Measurements from ENCODE around the gene SGIP1.

Gene SGIP1, protein sequence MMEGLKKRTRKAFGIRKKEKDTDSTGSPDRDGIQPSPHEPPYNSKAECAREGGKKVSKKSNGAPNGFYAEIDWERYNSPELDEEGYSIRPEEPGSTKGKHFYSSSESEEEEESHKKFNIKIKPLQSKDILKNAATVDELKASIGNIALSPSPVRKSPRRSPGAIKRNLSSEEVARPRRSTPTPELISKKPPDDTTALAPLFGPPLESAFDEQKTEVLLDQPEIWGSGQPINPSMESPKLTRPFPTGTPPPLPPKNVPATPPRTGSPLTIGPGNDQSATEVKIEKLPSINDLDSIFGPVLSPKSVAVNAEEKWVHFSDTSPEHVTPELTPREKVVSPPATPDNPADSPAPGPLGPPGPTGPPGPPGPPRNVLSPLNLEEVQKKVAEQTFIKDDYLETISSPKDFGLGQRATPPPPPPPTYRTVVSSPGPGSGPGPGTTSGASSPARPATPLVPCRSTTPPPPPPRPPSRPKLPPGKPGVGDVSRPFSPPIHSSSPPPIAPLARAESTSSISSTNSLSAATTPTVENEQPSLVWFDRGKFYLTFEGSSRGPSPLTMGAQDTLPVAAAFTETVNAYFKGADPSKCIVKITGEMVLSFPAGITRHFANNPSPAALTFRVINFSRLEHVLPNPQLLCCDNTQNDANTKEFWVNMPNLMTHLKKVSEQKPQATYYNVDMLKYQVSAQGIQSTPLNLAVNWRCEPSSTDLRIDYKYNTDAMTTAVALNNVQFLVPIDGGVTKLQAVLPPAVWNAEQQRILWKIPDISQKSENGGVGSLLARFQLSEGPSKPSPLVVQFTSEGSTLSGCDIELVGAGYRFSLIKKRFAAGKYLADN

GRCh38 chr1:66533804-66534740 lies at the start of gene SGIP1:
SGIP1 (plus strand) TSS chr1:66534153; CDS start chr1:66534359, 206 bp downstream.
- peak within 1 kb of the TSS; percentile 53 for H3K4me3 ChIP-seq (ENCODE audit: low read depth, low read length)
- peak; percentile 21 for DNase-seq (ENCODE audit: low read depth)
- no peak for TF ChIP-seq CTCF (IDR thresholded peaks at IDR 0.05; ENCODE audit: insufficient read depth, low read depth, low read length, missing control alignments)

- H3K4me3 ChIP-seq (ENCODE audit: low read depth, low read length) = no peak overlapping the region
- TF ChIP-seq CTCF (IDR thresholded peaks at IDR 0.05; ENCODE audit: insufficient read depth, low read depth, low read length, missing control alignments) = no peak
These were observed 44.8 kb upstream of the SGIP1 start for GRCh38 chr1:66489151-66489550.

GRCh38 chr1:66489972-66490601 lies 43.9 kb upstream of the SGIP1 start:
- no peak for DNase-seq (ENCODE audit: low read depth)
- TF ChIP-seq CTCF (IDR thresholded peaks at IDR 0.05; ENCODE audit: insufficient read depth, low read depth, low read length, missing control alignments) = no peak
- H3K4me3 ChIP-seq (ENCODE audit: low read depth, low read length) = no peak overlapping the region

More at GRCh38 chr1:66489151-66489550, 44.8 kb upstream of the SGIP1 start:
- DNase-seq (ENCODE audit: low read depth) = no peak

DNA sequence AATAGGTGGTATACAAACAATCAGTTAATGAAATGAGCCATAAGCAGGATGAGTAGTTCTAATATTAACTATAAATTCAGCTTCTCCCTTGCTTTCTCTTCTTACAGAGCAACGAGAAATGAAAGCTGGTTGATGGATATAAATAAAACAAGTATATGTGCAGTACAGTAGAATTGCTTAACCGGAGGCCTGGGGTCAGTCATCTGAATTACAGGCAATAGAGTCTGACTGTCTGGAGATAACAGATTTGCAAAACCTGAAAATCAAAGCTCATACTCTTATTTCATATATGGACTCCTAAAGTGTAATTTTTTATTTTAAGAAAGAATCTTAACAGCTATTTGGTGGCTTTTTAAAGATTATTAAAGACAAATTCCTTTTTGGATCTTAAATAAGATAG lies 43.1 kb upstream of the SGIP1 start:
- TF ChIP-seq CTCF (IDR thresholded peaks at IDR 0.05; ENCODE audit: insufficient read depth, low read depth, low read length, missing control alignments) = no peak
- H3K4me3 ChIP-seq (ENCODE audit: low read depth, low read length) = no peak overlapping the region
- DNase-seq (ENCODE audit: low read depth) = peak; percentile 61

DNA sequence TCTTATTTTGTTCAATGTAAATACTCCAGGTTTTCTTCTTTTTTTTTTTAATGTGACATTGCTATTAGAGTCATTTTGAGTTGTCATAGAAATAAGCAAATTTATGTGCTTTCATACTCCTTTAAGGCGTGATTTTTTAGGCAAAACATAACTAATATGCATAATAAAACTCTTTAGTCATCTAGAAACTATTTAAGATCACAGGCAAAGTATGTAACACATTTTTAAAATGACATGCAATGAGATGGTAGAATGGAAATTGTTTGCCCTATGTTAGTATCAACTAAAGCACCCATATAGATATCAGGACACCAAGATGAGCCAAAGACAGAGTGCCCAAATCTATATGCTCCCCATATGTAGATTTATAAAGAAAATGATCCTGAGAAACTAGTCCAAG lies 41.5 kb upstream of the SGIP1 start:
- H3K4me3 ChIP-seq (ENCODE audit: low read depth, low read length) = no peak overlapping the region
- DNase-seq (ENCODE audit: low read depth) = no peak
- TF ChIP-seq CTCF (IDR thresholded peaks at IDR 0.05; ENCODE audit: insufficient read depth, low read depth, low read length, missing control alignments) = no peak

DNA sequence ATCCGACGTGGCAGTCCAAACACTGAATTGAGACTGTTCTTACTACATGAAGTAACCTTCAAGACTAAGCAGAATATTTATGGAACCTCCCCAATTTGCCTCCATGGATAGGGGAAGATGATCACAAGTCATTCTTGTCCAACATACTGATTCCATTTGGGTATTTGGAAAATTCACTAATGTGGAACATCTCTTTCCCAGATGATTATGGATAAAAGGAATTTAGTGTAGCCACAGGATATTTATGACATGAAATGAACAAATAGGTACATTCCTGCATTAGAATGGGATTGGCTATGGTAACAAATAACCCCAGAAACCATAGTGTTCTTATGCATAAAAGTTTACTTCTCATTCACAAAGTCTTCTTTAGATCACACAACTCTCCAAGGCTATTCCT lies 40.2 kb upstream of the SGIP1 start:
- no peak for DNase-seq (ENCODE audit: low read depth)
- TF ChIP-seq CTCF (IDR thresholded peaks at IDR 0.05; ENCODE audit: insufficient read depth, low read depth, low read length, missing control alignments) = no peak
- H3K4me3 ChIP-seq (ENCODE audit: low read depth, low read length) = no peak overlapping the region
